ENCODE data around the gene ZBED4.

DNA sequence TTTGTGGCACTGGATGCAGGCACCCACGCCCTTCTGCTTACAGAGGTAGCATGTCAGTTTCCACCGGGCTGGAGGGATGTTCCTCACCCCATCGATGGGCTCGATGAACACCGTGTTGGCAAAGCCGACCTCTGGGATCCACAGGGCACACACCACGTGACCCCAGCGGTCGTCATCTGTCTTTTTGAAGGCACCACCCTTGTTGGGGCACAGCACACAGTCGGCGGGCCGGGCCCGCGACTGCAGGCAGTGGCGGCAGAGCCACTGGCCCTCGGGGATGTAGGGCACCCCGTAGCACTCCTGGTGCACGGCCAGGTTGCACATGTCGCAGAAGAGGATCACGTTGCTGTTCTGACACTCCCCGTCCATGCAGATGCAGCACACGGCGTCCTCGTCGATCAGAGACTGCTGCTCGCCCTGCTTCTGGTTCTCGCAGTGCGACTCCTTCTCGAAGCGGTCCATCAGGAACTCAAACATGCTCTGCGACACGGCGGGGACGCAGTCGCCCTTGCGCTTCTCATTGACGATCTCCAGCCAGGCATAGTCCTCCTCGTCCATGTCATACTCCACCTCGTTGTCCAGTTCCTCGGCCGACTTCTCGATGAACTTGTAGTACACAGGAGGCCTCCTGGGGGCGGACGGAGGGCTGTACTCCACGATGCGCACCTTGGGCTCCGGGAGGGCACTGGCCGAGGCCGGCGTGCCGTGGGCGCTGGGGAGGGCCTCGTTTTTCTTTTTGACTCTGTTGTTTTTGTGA lies 30.2 kb upstream of the ZBED4 start:
- TF ChIP-seq, protein P1, sequence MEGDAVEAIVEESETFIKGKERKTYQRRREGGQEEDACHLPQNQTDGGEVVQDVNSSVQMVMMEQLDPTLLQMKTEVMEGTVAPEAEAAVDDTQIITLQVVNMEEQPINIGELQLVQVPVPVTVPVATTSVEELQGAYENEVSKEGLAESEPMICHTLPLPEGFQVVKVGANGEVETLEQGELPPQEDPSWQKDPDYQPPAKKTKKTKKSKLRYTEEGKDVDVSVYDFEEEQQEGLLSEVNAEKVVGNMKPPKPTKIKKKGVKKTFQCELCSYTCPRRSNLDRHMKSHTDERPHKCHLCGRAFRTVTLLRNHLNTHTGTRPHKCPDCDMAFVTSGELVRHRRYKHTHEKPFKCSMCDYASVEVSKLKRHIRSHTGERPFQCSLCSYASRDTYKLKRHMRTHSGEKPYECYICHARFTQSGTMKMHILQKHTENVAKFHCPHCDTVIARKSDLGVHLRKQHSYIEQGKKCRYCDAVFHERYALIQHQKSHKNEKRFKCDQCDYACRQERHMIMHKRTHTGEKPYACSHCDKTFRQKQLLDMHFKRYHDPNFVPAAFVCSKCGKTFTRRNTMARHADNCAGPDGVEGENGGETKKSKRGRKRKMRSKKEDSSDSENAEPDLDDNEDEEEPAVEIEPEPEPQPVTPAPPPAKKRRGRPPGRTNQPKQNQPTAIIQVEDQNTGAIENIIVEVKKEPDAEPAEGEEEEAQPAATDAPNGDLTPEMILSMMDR (IDR thresholded peaks at IDR 0.05), result no peak
- no peak for TF ChIP-seq POLR2A (IDR thresholded peaks at IDR 0.05)

Measured in transverse colon (tissue), 3 donors.